ENCODE results near the gene CBR3.

DNA sequence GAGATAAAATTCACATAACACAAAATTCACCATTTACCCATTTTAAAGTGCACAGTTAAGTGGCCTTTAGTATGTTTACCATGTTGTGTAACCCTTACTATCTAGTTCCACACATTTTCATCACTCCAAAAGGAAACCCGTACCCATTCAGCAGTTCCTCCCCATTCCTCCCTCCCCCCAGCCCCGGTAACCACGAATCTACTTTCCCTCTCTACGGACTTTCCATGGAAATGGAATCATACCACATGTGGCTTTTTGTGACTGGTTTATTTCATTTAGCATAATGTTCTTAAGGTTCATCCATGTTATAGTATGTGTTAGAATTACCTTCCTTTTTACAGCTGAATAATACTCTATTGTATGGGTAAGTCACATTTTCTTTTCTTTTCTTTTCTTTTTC, 32.7 kb downstream of the CBR3 start:
- TF ChIP-seq BRD9 (IDR thresholded peaks at IDR 0.05; ENCODE audit: low read depth, partially characterized antibody) = no peak
- no peak for TF ChIP-seq SNRNP70 (optimal IDR thresholded peaks at IDR 0.05; ENCODE audit: low read depth, low read length)
- no peak for TF ChIP-seq MBD2 (IDR thresholded peaks at IDR 0.05; ENCODE audit: borderline replicate concordance, low read depth)

All from K562 (cell line).